ENCODE results near the gene DCUN1D4.

DNA sequence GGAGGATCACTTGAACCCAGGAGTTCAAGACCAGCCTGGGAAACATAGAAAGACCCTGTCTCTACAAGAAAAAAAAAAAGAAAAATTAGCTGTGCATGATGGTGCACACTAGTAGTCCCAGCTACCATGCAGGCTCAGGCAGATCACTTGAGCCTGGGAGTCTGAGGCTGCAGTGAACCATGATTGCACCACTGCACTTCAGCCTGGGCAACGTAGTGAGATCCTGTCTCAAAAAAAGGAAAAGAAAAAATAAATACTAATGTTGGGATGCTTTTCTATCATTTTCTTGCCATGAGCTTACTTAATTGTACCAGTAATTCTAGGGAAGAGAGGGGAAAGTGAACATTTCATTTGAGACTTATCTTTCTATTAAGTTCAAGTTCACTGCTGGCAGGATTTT, 19.8 kb downstream of the DCUN1D4 start:
- TF ChIP-seq GATA3 (IDR thresholded peaks at IDR 0.05; ENCODE audit: low read depth, low read length) (no peak), GATA2 (IDR thresholded peaks at IDR 0.05; ENCODE audit: low read depth, low read length) (no peak)

All from SH-SY5Y (cell line).